IPS DF 4.7 (cell line): ENCODE results near the gene PIK3C2G.
"Not testable (repeated sequence)": the region's sequence is repeated elsewhere in the genome, so short reads cannot be mapped to it uniquely, and the experiment has no call there.

Experiments used
- DNase-seq: peaks from one replicate; pipeline ENCODE4 v3.0.0-alpha.2; 2013; ENCODE audit warnings: low spot score; ENCODE audit errors: extremely low read depth

The PIK3C2G gene

DNA sequence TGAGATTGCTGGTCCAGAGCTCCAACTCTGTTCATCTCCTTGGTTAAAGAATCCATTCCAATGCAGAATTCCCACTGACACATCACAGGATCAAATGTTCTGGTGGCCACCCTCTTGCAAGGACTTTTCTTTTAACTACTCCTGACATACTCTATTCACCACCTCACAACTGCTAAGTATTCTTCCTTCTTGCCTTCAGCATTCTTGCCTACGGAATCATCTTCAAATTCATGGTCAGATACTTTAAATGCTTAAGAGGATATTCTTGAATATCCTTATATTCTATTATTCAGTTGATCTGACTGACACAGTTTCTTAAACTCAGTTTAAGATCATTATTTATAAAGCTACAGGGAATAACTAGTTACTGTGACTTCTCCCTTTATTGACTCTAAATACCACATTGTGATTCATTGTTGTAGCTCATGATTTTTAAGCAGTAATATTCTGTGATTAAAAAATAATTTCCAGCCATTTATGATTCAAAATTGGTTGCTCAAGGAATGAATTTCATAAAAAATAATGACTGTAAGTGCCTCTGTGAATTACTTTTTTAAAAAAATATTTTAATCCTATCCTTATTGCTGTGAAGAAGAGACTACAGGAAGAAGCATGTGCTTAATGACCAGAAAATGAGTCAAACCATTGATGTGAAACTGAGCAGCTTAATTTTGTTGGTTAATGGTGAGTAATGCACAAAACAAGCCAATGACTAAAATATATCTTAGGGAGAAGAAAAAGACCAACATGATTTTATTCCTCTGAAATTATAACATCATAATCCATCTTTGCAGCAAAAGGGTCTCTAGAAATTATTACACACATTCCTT, 207.1 kb downstream of the PIK3C2G start:
- no peak for DNase-seq

GRCh38 chr12:18470251-18470650, 208.9 kb downstream of the PIK3C2G start:
- no peak for DNase-seq

DNA sequence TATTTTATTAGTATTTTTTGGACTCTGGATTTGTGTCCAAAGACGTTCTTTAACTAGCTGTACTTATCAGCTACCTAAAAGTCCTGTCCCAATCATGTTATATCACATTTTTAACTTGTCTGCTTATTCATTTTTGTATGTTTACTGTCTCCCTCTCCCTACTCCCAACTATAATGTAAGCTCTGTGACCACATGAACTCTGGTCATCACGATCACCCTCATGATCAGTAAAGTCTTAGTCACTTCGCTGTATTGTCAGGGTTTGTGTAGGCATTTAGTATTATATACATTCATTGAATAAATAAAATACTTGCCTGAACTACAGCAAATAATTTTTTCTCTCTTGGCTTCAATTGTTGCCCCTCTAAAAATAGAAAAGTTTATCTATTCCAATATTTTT, 211.0 kb downstream of the PIK3C2G start:
- DNase-seq: no peak

DNA sequence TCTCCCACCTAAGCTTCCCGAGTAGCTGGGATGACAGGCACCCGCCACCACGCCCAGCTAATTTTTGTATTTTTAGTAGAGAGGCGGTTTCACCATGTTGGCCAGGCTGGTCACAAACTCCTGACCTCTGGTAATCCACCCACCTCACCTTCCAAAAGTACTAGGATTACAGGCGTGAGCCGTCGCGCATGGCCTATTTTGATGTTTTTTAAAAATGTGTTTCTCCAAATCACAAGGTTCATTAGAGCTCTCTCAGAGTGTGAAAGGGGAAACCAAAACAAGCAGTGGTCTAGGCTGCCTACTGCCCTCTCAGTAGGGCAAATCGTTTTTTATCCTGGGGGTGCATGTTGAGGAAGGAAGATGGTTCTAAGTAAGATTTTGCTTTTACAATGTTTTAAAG, 211.5 kb downstream of the PIK3C2G start:
- DNase-seq: no peak

DNA sequence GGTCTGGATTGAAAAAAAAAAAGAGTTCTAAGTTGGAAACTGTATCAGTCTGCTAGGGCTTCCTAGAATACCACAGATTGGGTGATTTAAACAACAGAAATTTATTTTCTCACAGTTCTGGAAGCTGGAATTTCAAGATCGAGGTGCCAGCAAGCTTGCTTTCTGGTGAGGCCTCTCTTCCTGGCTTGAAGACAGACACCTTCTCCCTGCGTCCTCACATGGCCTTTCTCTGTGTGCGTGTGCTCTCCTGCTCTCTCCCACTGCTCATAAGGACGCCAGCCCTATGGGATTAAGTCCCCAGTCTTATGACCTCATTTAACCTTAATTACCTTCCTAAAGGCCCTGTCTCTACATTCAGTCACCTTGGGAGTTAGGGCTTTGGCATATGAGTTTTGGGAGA, 215.5 kb downstream of the PIK3C2G start:
- DNase-seq: no peak

DNA sequence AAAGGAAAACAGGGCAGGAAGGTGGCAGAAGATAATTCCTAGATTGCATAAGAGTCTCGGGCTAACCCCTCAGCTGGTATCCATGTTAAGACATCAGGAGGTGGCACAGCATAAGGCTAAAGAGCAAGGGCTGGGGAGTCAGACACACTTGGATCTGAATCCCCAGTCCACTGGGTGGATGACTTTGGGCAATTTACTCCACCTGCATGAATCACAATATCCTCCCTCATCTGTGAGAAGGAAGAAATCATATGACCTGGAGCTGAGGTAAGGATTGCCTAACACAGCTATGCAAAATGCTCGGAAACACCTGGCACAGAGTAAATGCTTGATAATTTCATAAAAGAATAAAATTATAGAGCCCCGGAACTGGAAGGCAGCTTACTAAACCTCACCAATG, 217.9 kb downstream of the PIK3C2G start:
- DNase-seq: no peak

- no peak for DNase-seq
These were observed 221.3 kb downstream of the PIK3C2G start for GRCh38 chr12:18482601-18483120.

DNA sequence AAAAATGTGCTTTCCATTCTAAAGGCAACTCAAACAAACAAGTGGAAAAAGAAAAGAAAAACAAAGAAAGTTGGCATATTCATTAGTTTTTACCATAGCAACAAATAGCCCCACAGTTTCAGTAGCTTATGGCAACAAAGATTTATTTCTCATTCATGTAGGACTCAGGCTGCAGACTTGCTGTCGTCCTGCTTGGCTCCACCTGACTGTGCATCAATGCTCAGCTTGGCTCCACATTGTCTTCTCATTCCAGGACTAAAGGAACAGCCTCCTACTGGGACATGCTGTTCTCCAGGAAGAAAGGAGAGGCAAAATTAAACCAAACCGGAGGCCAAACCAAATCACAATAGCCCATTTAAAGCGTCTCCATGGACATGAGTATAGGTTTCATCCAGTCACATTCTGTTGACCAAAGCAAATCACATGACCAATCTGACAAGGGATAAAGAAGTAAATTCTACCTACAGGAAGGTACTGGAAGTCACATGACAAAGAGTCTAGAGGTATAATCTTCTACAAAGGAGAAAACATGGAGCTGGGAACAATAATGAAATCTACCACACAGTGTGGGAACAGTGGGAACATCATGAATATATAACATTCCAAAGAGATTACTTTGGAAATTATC, 222.5 kb downstream of the PIK3C2G start:
- no peak for DNase-seq

DNA sequence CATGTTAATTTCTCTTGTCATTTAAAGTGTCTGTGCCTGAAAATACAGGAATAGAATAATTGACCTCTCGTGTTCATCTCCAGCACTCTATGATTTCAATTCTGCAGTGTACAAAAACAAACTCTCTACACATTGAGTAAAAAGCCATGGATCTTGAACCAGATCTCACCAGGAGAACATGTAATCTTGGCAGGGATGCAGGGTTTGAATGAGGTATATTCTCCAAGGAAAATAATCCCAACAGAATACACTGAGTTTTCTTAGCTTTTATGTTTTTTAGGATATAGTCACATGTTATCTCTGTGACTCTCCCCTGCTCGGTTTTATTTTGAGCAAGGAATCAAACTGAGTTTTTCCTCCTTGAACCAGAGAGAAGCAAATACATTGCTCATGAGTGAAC, 224.7 kb downstream of the PIK3C2G start:
- no peak for DNase-seq

DNA sequence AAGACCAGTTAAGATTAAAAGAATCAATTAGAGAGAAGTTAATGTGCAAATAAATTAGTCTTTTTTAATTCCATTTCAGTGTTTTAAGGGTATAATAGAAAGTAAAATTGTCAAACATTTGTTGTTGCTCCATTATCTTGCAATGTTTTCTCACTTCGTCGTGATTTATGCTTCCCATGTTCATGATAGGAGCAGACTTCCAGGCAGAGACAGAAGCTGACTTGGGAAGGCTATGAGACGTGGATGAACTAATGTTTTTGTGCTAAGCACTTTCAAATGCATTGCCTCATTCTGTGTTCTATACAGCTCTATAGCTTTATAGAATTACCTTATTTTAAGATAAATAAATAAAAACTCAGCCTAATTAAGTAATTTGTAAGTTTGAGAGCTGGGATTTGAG, 226.2 kb downstream of the PIK3C2G start:
- no peak for DNase-seq

DNA sequence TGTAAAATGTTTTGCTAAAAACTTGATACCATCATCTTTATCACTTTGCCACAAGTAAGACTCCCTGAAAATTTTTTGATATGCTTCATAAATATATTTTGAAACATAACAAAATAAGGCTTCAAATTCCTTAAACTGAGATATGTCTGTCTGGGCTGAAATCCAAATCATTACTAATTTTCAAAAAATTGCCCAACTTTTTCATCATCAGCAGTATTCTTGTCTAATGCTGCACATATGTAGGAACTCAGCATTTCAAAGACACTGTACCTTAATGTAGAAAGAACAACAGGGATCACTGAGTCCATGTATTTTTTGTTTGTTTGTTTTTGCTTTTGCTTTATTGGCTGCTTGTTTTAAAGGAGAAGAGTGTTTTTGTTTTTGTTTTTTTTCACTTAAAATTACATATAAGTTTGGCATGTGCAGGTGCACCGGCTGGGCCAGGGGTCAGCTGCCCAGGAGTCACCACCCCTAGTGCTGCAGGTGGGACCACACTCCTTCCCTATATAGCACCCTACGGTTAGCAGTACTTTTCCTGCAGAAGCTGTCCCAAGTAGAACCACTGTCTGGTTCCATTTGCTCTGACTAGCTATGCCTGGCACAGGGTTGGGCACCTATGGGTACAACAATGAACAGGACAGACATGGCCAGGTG, 231.2 kb downstream of the PIK3C2G start:
- no peak for DNase-seq

- no peak for DNase-seq
These were observed 234.8 kb downstream of the PIK3C2G start for GRCh38 chr12:18496156-18496555.

GRCh38 chr12:18500160-18500574, 238.8 kb downstream of the PIK3C2G start:
- not testable (repeated sequence) for DNase-seq

DNA sequence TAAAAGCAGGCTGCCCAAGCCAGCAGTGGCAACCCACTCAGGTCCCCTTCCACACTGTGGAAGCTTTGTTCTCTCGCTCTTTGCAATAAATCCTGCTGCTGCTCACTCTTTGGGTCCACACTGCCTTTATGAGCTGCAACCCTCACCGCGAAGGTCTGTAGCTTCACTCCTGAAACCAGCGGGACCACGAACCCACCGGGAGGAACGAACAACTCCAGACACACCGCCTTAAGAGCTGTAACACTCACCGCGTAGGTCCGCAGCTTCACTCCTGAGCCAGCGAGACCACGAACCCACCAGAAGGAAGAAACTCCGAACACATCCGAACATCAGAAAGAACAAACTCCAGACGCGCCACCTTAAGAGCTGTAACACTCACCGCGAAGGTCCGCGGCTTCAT, 239.4 kb downstream of the PIK3C2G start:
- DNase-seq: not testable (repeated sequence)

DNA sequence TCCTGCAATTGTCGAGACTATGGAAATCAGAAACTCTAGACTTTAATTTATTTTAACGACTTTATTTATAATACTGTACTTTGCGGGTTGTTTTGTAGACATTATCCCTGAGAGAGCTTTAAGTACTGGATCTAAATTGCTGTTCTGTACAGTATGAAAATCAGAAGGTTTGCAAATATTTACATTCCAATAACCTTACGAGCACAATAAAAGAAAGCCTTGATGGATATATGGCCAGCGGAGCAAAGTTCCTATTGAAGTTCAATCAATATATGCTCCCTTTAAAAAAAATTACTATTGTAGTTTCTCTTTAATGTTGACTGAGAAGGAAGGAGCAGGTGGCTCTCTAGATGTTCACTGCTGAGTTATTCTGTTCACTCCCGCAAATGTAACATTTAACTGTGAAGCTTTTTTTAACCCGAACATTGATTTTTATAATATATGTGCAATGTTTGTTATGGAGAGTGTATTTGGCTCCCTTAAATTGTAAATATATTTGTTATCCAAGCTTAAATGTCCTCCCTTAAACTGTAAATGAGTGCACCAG, 241.2 kb downstream of the PIK3C2G start:
- DNase-seq: no peak

- no peak for DNase-seq
These were observed 260.1 kb downstream of the PIK3C2G start for GRCh38 chr12:18521461-18521860.

DNA sequence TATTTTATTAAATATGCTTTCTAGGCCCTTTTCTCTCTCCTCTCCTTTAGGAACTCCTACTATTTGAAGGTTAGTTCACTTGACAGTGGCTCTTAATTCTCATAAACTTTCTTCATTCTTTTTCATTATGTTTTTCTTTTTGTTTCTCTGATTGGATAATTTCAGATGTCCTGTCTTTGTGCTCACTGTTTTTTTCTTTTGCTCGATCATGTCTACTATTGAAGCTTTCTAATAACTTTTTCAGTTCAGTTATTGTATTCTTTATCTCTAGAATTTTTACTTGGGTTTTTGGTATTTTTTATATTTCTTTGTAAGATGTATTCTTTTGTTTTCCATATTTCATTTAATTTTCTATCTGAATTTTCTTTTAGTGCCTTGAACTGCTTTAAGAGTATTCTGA, 261.5 kb downstream of the PIK3C2G start:
- DNase-seq: no peak

DNA sequence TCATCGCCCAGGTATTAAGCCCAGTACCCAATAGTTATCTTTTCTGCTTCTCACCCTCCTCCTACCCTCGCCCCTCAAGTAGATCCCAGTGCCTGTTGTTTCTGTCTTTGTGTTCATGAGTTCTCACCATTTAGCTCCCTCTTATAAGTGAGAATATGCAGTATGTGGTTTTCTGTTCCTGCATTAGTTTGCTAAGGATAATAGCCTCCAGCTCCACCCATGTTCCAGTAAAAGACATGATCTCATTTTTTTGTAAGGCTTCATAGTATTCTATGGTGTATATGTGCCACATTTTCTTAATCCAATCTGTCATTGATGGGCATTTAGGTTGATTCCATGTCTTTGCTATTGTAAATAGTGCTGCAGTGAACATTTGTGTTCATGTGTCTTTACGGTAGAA, 281.2 kb downstream of the PIK3C2G start:
- not testable (repeated sequence) for DNase-seq

DNA sequence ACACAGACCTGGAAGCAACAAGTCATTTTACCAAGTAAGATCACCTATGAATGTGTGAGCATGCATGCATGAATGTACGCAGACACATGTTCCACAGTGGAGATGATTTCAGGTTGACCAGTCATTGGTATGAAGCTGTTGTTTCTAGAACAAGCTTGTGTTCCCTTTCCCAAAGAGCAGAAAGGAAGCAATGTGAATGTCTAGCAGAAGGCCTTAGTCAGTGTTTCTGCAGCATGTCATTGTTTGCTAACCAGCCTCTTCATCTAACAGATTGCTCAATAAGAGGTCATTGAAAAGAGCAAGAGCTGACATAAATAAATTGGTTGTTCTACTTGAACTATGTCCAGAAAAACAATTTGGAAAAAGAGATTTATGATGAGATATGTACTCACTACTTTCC, 285.1 kb downstream of the PIK3C2G start:
- DNase-seq: no peak

DNA sequence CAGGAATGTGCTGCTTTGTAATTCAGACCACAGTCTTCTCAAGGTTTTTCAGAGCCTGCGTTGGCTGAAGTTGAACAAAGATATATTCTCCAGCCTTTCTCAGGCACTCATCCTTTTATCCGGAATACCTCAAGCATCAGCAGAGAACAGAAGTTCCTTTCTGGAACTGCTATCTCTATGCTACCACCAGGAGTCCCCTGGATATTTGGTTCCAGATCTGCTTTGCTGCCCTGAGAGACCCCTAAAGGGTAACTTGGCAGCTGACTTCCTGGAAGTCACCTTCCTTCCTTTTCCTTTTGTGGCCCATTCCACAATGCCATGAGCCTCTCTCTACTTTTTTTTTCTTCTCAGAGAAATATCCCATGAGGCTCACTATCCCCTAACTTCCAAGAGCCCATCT, 288.3 kb downstream of the PIK3C2G start:
- peak; percentile 0 for DNase-seq

DNA sequence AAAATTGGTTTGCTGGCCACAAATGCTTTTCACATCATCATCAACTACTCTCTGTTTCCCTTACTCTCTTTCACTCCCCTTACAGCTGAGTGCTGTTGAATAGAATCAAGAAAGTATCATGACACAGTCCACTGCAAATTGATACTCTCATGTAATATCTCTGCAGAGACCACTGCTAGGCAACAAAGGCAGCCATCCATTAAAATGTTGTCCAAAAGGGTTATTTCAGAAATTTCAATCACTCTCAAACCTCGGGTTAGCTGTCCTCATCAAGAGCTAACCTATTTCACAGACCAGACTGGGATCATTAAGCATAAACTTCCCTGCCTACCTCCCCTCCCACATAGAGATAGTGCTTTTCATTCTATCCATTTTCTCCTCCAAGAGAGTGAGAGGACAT, 289.8 kb downstream of the PIK3C2G start:
- DNase-seq: no peak

DNA sequence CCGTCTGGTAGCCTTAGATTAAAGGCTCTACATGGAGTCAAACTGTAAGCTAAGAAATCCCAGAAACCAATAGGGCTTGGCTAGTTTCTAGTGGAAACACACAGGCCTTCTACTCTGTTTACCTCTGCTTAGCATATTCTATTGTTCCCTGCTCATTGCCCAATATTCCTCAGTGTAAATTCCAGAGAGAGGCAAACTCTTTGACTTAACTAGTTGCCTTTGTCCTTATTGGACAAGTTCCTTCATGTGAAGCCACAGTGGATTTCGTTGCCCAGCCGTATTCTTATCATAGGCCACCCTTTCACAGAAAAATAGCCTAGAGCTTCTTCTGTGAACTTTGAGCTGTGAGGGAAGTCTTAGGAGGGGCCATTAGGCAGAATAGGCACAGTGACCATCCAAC, 290.4 kb downstream of the PIK3C2G start:
- DNase-seq: no peak
